ENCODE results near the gene MUC21. TPM values are rescaled to one million over a fixed set of nuclear protein-coding genes. Genes with fewer than 3 reads are reported as not detected.

The MUC21 gene
- total RNA-seq, 3 donors from 2014 or later (not counting 1 experiment from before 2014, with no cell fraction given): not detected

GRCh38 chr6:30951907-30952469 lies 31.5 kb upstream of the MUC21 start:
- no peak overlapping the region for H3K27ac Mint-ChIP-seq
- H3K36me3 Mint-ChIP-seq: no peaks in the 10 kb centered on the region
- TF ChIP-seq CTCF (IDR thresholded peaks at IDR 0.05): no peak
- DNase-seq (no peak), ATAC-seq (no peak)
- H3K4me1 Mint-ChIP-seq: peaks cover 0 to 11% of the 10 kb centered on the region in 2 donors
- WGBS (ENCODE audit: insufficient coverage): 62% methylated on average over 5 of the region's 5 CpGs
- H3K9me3 ChIP-seq (ENCODE audit: control insufficient read depth, insufficient read depth, low read length): no peaks in the 10 kb centered on the region
- peaks cover 69 to 77% of the 10 kb centered on the region in 2 donors for H3K27me3 Mint-ChIP-seq (ENCODE audit: low read depth in 2 of 2)
- intact Hi-C loops (cut with micrococcal nuclease): no loop called here
- peaks cover 4% of the 10 kb centered on the region for H3K27me3 ChIP-seq (ENCODE audit: control insufficient read depth, insufficient read depth, low read length)
- no peak overlapping the region for H3K4me3 ChIP-seq (ENCODE audit: low read length)
- peaks cover 15% of the 10 kb centered on the region for H3K4me1 ChIP-seq (ENCODE audit: control insufficient read depth, insufficient read depth, low read length)
- H3K9me3 Mint-ChIP-seq: peaks cover 0 to 5% of the 10 kb centered on the region in 2 donors
- H3K36me3 ChIP-seq (ENCODE audit: control insufficient read depth, insufficient read depth, low read length): no peaks in the 10 kb centered on the region
- H3K27ac ChIP-seq (ENCODE audit: low read length): no peak overlapping the region
- no peak overlapping the region for H3K4me3 Mint-ChIP-seq

GRCh38 chr6:30954631-30955366 lies 28.7 kb upstream of the MUC21 start:
- H3K4me3 ChIP-seq (ENCODE audit: low read length): peak overlapping the region; percentile 29
- no peak overlapping the region for H3K27ac ChIP-seq (ENCODE audit: low read length)
- H3K4me1 ChIP-seq (ENCODE audit: control insufficient read depth, insufficient read depth, low read length): peaks cover 15% of the 10 kb centered on the region
- no peak for TF ChIP-seq CTCF (IDR thresholded peaks at IDR 0.05)
- H3K36me3 ChIP-seq (ENCODE audit: control insufficient read depth, insufficient read depth, low read length): no peaks in the 10 kb centered on the region
- intact Hi-C loops (cut with micrococcal nuclease): no loop called here
- Mint-ChIP-seq H3K27me3 (ENCODE audit: low read depth in 2 of 2) (peaks cover 66 to 75% of the 10 kb centered on the region in 2 donors), H3K4me3 (peak overlapping the region; percentile 87), H3K27ac (peak overlapping the region in 1 of 2 donors; percentile 19), H3K4me1 (peaks cover 0 to 15% of the 10 kb centered on the region in 2 donors), H3K36me3 (no peaks in the 10 kb centered on the region), H3K9me3 (peaks cover 0 to 2% of the 10 kb centered on the region in 2 donors)
- DNase-seq: no peak
- ATAC-seq: peak in 1 of 3 donors; percentile 20
- 74% methylated on average over 8 of the region's 9 CpGs for WGBS (ENCODE audit: insufficient coverage)
- no peaks in the 10 kb centered on the region for H3K9me3 ChIP-seq (ENCODE audit: control insufficient read depth, insufficient read depth, low read length)
- H3K27me3 ChIP-seq (ENCODE audit: control insufficient read depth, insufficient read depth, low read length): peaks cover 4% of the 10 kb centered on the region

GRCh38 chr6:30955367-30956042 lies 28.0 kb upstream of the MUC21 start:
- Histone ChIP-seq H3K9me3 (ENCODE audit: control insufficient read depth, insufficient read depth, low read length) (no peaks in the 10 kb centered on the region), H3K36me3 (ENCODE audit: control insufficient read depth, insufficient read depth, low read length) (no peaks in the 10 kb centered on the region), H3K27ac (ENCODE audit: low read length) (no peak overlapping the region), H3K4me3 (ENCODE audit: low read length) (peak overlapping the region; percentile 29), H3K4me1 (ENCODE audit: control insufficient read depth, insufficient read depth, low read length) (peaks cover 15% of the 10 kb centered on the region), H3K27me3 (ENCODE audit: control insufficient read depth, insufficient read depth, low read length) (peaks cover 4% of the 10 kb centered on the region)
- H3K36me3 Mint-ChIP-seq: no peaks in the 10 kb centered on the region
- H3K27ac Mint-ChIP-seq: peak overlapping the region in 1 of 2 donors; percentile 19
- peaks cover 0 to 2% of the 10 kb centered on the region in 2 donors for H3K9me3 Mint-ChIP-seq
- H3K4me1 Mint-ChIP-seq: peaks cover 0 to 15% of the 10 kb centered on the region in 2 donors
- TF ChIP-seq CTCF (IDR thresholded peaks at IDR 0.05): no peak
- peaks cover 60 to 71% of the 10 kb centered on the region in 2 donors for H3K27me3 Mint-ChIP-seq (ENCODE audit: low read depth in 2 of 2)
- DNase-seq: peak; percentile 43 to 79
- WGBS (ENCODE audit: insufficient coverage): under 1% methylated on average over 46 of the region's 46 CpGs
- peak overlapping the region; percentile 87 for H3K4me3 Mint-ChIP-seq
- ATAC-seq: peak; percentile 71 to 87 (median 74)
- intact Hi-C loops (cut with micrococcal nuclease): no loop called here
